GM21619 (cell line): ENCODE measurements around the gene CCT8.

Source experiments
- ATAC-seq: cut with Tn5 transposase; IDR thresholded peaks from one replicate; pipeline ENCODE4 v1.9.1; 2021; ENCODE audit not compliant: unreplicated experiment

Gene CCT8

GRCh38 chr21:29073222-29074006 is at the start of gene CCT8:
Gene CCT8, minus strand, starts transcription at chr21:29073648. Its CDS starts 58 bp downstream, at chr21:29073590.
- peak; percentile 84 for ATAC-seq

GRCh38 chr21:29121759-29122158 is 48.3 kb upstream of the CCT8 start:
- peak; percentile 51 for ATAC-seq

DNA sequence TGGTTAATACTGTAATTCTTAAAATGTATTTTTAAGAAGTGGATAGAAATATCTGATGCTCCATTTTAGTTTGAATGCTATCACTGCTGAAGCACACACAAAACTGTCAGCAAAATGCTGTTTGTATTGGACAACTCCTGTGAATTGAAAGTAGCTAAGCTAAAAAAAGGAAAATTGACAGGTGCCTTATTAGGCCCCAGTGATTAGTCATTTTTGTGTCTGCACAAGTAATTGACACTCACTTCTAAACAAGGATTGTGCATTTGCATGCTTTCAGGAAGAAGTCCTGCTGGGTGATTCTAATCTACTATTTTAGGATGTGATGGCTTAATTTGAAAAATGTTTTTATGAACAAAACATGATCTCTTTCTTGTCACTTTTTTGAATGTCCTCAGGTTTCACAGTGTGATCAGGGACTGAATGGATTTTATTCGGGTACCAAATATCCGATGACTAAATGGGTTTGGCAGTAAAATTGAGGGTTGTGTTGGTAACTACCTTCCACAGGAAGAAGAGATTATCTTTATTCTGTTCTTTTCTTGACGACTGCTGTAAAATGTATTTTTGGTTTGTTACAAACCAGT is 44.0 kb upstream of the CCT8 start:
- ATAC-seq: peak; percentile 54

- no peak for ATAC-seq
Measured at GRCh38 chr21:29115899-29116298, 42.5 kb upstream of the CCT8 start.

DNA sequence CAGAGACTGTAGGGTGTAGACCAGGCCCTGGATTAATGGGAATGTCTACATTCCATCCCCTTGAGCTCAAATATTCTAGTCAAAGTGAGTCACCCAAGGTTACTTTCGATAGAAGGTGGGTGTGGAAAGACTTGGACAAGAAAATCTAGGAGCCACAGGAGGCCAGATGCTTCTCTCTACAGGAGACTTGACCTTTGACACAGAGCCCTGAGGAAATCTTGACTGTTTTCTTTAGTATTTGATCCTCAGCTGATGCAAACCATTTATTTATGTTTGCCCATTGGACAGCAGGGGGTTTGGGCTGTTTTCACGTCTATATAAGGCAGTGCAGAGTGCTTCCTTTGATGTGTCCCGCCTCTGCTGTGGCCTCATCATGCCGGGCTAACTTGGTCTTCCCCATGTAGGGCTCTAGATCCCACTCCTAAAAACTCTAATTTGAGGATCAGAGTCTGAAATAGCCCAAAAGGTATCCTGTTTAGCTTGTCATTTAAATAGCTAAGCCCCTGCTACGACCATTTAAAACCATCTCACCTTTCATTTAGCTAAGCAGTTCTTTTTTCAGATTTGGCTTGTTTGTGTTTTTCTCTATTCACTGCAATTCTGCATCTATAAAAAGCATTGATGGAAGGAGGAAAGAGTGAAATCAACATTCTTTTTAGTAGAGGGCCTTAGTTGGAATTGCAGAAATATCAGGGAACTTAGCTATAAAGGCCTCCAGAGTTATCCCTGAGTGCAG is 41.5 kb upstream of the CCT8 start:
- ATAC-seq: no peak

- no peak for ATAC-seq
Measured at GRCh38 chr21:29105218-29105617, 31.8 kb upstream of the CCT8 start.

- no peak for ATAC-seq
Measured at GRCh38 chr21:29104239-29104708, 30.8 kb upstream of the CCT8 start.

DNA sequence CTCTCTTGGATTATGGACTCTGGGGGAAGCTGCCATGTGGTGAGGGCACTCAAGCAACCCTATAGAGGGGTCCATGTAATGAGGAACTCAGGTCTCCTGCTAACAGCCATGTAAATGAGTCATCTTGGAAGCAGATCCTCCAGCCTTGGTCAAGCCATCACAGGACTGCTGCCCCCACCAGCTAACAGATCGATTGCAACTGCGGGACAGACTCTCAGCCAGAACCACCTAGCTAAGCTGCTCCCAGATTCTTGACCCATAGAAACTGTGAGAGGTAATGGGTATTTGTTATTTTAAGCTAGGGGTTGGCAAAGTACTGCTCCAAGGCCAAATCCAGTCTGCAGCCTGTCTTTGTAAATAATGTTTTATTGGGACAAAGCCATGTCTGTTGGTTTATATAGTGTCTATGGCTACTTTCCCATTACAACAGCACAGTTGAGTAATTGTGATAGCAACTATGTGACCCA is 29.4 kb upstream of the CCT8 start:
- no peak for ATAC-seq

- no peak for ATAC-seq
Measured at GRCh38 chr21:29098156-29098555, 24.7 kb upstream of the CCT8 start.

GRCh38 chr21:29096218-29097015 is 23.0 kb upstream of the CCT8 start:
- no peak for ATAC-seq

DNA sequence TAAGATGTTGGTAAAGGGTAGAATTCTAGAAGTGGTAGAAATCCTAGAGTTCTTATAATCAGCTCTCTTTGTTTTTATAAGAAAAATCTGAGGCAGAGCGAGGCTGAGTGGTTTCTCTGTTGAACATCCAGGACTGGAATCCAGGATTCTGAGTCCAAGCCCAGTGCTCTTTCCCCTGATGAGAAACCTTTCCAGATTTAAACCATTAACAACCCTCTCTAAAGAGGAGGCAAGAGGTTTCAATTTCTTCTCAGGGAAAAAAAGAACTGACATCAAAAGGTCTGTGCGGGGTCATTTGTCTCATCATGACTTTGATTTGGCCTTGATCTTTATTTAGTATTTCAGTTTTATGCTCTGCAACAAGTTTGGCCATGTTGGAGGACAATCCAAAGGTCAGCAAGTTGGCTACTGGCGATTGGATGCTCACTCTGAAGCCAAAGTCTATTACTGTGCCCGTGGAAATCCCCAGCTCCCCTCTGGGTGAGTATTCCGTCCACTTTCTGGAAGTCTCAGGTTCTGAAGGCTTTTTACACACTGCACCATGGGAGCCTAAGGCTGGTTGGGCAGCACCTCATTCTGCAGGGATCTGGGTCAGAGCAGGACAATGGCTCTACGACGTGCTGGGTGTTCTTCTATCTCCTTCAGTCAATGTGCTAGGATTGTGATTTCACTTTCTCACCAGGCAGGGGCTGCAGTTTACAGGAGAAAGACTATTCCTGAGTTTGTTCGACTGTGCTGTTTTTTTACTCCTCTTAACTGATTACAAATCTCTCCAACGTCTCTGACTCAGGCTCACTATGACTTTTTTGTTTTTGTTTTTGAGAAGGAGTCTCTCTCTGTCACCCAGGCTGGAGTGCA is 18.9 kb upstream of the CCT8 start:
- ATAC-seq: no peak

- no peak for ATAC-seq
Measured at GRCh38 chr21:29091033-29091432, 17.6 kb upstream of the CCT8 start.

DNA sequence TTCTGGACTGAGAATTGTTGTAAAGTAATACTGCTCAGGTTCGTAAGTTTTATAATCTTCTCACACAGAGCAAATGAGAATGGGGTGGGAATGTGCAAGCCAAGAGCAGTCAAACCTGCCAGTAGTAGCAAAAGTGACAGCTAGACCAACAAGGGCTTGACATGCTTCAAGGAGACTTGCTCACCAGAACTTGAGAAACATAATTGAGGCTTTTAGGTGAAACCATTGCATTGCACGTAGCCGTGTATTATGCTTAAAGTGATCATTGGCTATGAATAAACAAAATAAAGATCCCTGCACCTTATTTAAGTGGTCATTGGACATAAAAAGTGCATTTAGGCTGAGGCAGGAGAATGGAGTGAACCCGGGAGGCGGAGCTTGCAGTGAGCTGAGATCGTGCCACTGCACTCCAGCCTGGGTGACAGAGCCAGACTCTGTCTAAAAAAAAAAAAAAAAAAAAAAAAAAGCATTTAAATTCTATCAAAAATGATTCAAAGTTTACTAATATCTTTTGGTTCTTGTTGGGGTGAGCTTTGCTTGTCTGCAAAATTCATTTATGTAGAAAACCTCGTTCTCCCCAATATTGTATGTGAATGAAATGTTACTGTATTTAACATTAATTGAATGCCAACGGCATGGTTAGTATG is 11.8 kb upstream of the CCT8 start:
- no peak for ATAC-seq

DNA sequence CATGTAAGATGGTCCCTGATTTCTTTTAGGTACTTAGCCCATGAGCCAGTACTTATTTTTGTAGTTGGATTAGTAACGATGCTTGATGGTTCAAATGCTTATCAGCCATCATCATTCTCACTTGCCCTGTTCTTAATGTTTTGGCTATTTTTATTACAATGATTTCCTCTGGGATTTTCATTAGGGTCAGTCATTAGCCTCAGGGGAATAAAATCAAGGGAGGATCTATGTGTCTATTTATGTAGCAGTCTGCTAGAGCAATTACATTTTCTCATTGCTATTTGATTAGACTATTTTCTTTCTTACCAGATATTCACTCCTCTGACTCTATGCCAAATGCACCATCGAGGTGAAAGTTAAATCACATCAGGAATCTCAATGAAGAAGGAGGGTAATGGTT is 10.9 kb upstream of the CCT8 start:
- ATAC-seq: no peak

DNA sequence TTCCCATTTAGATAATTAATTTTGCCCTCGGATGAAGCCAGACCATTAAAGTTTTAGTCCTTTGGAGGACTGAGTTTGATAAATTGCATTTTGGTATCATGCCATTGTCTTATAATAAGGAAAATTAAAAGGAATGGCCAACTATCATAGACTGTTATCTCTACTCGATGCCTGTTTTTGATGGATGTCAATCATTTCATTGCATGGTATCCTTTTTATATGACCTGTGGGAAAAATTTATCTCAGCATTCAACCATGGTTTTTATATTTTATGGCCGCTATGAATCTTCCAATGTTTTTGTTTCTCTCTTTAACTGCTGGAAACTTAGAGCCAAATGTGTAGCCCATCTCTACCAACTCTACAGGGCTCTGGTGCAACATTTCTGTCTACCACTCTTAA is 9.9 kb upstream of the CCT8 start:
- ATAC-seq: no peak

- ATAC-seq: no peak
Measured at GRCh38 chr21:29082046-29082815, 8.8 kb upstream of the CCT8 start.

GRCh38 chr21:29080454-29080941 is 7.0 kb upstream of the CCT8 start:
- no peak for ATAC-seq

DNA sequence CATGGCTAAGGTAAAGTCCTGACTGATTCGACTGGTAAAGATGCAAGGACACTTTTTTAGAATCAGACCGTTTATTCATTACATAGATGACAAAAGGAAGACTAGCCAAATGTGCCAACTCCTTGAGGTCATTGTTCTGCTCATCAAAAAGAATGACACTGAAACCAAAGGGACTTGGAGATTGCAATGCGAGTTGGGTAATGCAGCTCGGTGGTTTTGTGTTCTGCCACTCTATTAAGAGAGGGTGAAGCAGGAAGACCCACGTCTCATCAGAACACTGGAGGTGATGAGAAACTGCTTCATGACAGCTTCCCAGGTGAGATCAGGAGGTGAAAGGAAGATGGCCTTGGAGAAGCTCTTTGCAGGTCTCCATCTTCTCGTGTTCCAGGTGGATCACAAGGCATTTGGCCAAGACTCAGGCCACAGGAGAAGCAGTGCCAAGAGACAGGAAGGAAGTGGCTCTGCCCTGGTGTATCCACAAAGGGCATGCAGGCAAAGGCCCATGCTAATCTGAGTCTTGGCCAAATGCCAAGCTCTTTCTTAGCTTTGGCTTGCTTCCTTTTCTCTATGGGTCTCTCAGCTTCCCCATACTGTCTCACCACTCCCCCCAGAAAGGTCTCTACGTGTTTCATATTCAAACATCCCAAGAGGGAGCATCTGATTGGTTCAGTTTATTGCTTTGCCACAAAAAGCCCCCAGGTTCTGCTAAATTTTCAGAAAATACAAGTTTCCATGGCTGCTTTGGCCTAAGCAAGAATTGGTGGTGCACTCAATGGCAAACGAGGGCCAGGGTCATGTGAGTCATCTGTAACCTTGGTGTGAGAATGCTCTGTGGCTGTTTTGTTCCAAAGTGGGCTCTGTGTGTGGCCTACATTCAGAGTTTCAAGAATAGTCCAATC is 5.7 kb upstream of the CCT8 start:
- no peak for ATAC-seq
